ENCODE results near the gene REEP2. TPM values are rescaled to one million over a fixed set of nuclear protein-coding genes. Genes with fewer than 3 reads are reported as not detected.
"Not testable (repeated sequence)": the region's sequence is repeated elsewhere in the genome, so short reads cannot be mapped to it uniquely, and the experiment has no call there.

REEP2 gene, protein sequence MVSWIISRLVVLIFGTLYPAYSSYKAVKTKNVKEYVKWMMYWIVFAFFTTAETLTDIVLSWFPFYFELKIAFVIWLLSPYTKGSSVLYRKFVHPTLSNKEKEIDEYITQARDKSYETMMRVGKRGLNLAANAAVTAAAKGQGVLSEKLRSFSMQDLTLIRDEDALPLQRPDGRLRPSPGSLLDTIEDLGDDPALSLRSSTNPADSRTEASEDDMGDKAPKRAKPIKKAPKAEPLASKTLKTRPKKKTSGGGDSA
- 7.0 TPM for total RNA-seq

DNA sequence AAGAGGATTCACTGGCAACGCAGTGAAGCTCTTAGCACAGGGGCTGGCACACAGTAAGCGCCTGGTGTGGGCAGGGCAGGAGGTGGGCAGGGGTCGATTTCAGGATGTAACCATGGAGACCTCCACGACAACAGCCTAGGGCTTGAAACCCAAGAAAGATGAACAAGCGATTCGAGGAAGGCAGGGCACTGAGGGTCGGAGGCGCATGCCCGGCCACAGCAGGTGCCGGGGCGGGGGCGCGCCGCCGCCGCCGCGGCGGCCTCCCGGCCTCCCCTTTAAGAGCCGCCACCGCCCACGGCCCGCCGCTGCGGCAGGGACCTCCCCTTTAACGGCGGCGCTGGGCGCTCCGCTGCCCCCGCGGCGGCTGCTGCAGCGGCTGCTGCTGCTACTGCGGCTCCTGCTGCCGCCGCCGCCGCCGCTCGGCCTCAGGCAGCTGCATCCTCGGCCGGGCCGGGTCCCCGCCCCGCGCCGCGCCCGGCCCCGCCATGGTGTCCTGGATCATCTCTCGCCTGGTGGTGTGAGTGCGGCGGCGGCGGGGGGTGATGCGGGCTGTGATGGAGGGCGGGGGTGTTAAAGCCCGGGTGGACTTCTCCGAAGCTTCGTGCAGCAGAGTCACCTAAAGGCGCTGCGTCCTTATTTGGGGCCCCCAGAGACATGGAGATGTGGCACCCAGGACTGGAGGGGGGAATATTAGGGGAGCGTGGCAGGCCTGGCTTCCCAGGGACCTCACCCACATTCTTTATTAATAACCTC, at the start of gene REEP2:
REEP2 (plus strand) TSS at position 334 of the 753 bp plus-strand sequence; CDS start at position 486, 152 bp downstream.
- no peak for DNase-seq (ENCODE audit: low spot score)

DNA sequence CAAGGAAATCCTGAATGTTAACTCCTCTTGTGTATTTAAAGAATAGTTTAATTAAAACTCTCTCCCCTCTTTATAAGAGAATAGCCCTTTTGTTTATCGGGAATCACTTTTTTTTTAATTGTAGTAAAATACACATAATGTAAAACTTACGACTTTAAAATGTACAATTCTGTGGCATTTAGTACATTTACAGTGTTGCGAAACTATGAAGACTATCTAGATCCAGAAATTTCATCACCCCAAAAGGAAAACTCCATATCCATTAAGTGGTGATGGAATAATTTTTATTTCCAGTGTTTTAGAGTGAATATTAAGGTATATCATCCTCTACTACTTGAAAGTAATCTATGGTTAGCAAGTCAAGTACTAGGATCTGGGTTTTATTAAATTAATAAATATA, 49.5 kb upstream of the REEP2 start:
- no peak for DNase-seq (ENCODE audit: low spot score)

DNA sequence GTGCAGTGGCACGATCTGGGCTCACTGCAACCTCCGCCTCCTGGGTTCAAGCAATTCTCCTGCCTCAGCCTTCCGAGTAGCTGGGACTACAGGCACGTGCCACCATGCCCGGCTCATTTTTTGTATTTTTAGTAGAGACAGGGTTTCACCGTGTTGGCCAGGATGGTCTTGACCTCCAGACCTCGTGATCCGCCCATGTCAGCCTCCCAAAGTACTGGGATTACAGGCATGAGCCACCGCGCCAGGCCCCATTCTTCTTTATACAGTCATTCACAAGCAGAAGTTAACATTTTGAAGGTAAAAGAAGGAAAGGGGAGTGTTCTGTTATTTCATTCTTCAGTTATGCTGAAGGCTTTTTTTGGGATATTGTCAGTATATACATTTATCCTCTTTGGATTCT, 48.9 kb upstream of the REEP2 start:
- not testable (repeated sequence) for DNase-seq (ENCODE audit: low spot score)

DNA sequence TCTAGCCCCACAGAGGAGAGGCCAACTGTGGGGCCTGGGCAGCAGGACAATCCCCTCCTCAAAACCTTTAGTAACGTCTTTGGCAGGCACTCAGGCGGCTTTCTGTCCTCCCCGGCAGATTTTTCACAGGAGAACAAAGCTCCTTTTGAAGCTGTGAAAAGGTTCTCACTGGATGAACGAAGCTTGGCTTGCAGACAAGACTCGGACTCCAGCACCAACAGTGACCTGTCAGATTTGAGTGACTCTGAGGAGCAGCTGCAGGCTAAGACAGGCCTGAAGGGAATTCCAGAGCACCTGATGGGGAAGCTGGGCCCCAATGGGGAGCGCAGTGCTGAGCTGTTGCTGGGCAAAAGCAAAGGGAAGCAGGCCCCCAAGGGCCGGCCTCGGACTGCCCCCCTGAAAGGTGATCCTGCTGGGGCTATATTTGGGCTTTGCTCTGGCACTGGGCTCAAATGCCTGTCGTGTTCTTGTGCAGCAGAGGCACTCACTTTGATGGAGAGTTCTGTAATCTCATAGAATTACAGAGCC, 46.9 kb upstream of the REEP2 start:
- no peak for DNase-seq (ENCODE audit: low spot score)

DNA sequence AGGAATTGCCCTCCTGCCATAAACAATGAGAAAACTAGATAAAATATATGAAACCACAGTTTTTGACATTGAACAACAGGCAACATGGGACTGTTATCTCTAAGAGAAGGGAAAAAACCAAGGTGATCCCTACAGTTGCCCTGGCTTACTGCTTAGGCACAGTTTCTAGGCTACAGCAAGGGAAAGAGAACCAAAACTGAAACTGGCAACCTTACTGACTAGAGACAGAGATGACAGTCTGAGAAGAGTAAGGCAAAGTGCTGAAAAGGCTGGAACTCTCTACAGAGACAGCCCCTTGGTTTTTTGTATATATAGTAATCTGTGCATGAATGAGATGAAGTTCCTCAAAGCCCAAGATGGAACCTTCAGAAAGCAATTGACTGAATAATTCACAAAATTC, 36.2 kb upstream of the REEP2 start:
- no peak for DNase-seq (ENCODE audit: low spot score)

DNA sequence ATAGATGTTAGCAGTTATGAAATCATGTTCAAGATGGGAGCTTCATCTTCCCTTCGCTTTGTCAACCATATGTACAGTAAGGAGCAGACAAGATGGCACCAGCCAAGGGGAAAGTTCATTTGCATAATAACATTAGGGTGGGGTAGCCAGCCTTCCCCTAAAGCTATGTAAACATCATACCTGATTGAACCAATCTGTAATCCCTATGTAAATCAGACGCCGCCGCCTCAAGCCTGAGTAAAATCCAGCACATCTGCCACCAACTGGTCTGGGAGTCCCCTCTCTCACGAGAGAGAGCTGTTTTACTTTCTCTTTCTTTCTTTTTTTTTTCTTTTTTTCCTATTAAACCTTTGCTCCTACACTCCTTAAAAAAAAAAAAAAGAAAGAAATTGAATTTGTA, 30.8 kb upstream of the REEP2 start:
- DNase-seq (ENCODE audit: low spot score), result no peak

DNA sequence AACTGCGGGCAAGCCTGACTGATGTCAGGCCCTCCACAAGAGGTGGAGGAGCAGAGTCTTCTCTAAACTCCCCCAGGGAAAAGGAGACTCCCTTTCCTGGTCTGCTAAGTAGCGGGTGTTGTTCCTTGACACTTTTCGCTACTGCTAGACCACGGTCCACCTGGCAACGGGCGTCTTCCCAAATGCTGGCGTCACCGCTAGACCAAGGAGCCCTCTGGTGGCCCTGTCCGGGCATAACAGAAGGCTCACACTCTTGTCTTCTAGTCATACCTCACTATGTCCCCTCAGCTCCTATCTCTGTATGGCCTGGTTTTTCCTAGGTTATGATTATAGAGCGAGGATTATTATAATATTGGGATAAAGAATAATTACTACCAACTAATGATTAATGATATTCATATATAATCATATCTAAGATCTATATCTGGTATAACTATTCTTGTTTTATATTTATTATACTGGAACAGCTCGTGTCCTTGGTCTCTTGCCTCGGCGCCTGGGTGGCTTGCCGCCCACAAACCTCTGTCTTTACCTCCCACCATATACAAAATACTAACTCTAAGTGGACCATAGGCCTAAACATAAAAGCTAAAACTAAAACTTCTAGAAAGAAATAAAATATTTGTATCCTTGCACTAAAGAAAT, 27.7 kb upstream of the REEP2 start:
- DNase-seq (ENCODE audit: low spot score), result not testable (repeated sequence)

DNA sequence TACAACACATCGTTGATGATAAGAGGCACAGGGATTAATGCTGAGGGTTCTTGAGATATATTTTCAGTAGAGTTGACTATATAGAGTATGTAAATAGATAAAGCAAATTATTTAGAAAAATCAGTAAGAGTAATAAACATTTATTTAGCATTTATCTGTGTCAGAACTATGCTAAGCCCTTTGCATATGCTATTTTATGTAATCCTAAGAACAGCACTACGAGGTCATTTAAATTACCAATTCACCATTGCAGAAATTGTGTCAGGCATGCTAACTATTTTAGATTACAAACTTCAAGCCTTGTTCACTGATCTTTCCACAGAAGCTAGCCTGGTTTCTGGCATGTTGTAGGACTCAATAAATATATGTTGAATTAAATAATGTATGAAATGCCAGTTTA, 20.4 kb upstream of the REEP2 start:
- no peak for DNase-seq (ENCODE audit: low spot score)

DNA sequence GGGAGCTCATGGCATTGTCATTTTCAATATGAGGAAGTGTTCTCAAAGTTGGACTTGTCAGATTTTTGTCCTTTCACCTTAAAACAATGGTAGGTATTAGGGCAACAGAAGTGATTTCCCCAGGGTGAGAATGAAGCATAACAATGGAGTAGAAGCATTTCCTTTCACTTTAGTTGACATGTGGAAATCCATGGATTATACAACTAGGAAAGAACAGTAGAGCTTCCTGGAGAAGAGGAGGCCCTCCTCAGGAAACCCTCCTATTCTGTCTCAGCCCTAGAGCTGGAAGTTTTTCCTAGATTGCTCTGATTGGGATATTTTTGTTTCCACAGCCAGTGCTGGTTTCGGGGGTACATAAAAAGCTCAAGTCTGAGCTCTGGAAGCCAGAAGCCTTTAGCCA, 13.8 kb upstream of the REEP2 start:
- no peak for DNase-seq (ENCODE audit: low spot score)

DNA sequence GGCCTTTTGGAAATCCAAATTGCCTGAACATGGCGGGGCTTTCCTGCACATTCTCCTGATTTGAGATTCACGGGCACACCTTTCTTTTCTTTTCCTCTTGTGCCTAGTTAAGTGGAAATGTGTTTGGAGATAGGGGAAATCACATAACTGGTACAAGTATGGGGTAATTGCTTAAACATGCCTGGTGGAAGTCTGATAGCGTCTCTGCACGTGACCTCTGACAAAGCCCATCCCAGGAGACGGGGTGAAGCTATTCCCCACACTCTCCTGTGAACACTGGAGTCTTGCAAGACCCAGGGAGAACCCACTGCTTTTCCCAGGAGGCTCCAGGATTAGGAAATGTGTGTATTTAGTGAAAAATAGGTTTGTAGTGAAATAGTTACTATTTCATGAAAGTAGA, 2.9 kb upstream of the REEP2 start:
- no peak for DNase-seq (ENCODE audit: low spot score)

DNA sequence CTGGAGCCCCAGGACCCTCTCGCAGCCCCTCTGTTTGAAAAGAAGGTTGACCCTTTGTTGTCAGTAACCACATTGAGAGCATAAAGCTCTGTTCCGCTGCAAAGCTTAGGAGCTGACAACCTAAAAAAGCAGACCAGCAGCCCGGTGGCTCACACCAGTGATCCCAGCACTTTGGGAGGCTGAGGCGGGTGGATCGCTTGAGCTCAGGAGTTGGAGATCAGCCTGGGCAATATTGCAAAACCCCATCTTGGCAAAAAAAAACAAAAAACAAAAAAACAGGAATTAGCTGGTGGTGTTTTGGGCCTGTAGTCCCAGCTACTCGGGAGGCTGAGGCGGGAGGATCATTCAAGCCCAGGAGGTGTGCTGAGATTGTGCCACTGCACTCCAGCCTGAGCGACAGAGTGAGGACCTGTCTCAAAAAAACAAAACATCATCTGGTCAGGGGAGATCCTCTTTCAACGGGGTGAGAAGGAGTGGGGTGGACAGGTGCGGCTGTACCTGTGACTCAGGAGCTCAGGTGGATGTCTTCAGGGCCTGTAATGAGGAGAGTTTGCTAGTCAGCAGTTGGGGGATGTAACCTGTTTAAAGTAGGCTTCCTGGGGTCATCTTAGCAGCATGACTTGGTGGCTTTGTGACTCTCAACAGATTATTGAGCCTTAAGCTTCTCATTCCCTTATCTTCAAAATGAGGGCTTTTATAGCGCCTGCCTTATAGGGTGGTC, 694 bp upstream of the REEP2 start:
- no peak for DNase-seq (ENCODE audit: low spot score)

DNA sequence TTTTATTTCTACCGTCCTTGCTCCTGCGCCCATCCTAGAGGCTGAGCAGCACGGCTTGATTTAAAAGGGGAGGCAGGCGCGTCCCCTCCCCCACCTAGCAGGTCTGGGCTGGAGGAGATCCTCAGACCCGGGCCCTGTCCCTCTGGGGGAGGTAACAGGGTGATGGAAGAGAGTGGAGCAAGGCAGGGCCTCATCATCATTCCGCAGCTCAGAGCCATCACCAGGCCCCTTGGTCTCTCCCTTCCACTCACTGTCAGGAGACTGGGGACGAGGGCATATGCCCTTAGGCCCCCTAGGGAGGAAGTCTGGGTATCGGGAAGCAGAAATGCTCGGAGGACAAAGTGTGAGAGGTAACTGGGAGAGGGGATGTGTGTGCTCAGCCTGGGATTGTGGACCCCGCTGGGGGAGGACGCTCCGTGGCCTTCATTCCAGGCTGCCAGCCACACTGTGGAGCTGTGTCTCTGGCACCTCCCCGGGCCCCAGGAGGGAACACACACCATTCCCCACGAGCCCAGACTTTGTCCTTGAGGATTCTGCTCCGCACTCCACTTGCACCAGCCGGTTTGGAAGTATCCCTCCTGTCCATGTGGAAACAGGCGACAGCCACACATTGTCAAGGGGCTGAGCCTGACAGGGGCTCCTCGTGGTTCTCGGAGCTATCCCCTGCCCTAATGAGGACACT, 761 bp downstream of the REEP2 start:
- DNase-seq (ENCODE audit: low spot score), result no peak

DNA sequence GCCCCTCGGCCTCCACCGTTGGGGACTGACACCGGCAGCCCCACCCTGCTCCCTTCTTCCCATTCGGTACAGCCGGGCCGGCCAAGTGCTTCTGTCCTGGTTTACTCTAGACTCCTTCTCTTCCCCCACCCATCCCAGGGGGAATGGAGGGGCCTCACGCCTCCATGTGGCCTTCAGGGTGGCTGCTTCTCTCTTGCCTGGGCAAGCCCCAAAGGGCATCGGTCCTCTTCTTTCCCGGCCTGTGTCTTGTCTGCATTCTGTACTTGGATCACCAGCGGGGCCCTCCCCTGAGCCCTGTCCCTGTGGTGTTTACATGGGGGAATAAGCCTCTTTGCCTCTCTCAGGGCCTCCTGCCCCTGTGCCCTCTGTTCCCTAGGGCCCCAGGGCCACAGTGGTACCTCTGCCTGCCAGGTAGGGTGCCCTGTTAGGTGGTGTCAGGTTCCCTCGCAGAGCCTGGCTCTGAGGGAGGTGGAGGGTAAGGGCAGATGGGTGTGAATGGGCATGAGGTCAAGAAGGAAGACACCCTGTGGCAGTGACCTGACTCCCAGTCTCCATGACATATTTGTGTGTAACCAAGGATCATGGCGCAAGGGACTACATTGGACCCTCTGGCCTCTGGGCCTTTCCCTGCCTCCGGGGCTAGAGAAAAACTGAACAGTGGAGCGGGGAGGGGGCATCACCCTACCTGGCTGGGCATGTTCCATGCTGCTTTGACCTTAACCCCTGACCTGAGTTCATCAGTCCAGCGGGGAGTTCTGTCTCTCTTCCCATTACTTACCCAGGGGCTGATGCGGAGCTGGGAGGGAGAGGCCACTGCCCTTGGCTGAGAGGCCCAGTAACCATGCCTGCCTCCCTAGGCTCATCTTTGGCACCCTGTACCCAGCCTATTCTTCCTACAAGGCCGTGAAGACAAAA, 1.6 kb downstream of the REEP2 start:
- no peak for DNase-seq (ENCODE audit: low spot score)

DNA sequence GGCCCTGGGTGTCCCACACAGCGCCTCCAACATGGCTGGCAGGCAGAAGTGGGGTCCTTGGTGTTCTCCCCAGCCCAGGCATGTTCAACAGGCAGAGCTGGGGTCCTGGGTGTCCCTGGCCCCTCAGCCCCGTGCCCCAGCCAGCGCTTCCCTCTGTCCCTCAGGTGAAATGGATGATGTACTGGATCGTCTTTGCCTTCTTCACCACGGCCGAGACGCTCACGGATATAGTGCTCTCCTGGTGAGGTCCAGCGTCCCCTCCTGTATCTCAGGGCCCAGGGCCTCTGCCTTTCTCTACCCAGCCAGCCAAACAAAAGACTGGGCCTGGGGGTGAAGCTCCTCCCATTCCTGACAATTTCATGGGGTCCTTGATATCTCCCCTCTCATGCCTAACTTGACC, 2.4 kb downstream of the REEP2 start:
- DNase-seq (ENCODE audit: low spot score), result no peak

DNA sequence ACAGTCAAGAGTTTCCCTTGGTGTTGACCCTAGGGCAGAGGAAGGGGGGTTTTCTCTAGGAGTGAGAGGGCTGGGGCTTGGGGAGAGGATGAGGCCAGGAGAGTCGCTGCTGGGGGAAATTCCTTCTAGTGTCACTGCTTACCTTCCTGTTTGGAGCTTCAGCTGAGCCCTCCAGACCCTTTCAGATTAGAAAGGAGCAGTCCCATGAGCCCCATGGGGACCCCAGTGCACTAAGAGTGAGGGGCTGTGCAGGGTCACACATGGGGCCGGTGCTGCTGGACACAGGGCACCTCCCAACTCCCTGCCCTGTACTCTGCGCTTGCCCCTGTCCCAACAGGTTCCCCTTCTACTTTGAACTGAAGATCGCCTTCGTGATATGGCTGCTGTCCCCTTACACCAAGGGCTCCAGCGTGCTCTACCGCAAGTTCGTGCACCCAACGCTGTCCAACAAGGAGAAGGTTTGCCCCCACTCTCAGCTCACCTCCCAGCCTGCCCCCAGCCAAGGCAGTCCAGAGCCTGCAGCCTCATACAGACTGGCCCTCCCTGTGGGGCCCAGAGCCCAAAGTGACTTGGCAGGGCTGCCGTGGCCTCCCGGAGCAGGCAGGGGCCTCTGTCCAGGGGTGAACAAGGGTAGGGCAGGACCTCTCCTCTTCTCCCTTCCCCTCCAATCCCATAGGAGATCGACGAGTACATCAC, 5.4 kb downstream of the REEP2 start:
- no peak for DNase-seq (ENCODE audit: low spot score)

DNA sequence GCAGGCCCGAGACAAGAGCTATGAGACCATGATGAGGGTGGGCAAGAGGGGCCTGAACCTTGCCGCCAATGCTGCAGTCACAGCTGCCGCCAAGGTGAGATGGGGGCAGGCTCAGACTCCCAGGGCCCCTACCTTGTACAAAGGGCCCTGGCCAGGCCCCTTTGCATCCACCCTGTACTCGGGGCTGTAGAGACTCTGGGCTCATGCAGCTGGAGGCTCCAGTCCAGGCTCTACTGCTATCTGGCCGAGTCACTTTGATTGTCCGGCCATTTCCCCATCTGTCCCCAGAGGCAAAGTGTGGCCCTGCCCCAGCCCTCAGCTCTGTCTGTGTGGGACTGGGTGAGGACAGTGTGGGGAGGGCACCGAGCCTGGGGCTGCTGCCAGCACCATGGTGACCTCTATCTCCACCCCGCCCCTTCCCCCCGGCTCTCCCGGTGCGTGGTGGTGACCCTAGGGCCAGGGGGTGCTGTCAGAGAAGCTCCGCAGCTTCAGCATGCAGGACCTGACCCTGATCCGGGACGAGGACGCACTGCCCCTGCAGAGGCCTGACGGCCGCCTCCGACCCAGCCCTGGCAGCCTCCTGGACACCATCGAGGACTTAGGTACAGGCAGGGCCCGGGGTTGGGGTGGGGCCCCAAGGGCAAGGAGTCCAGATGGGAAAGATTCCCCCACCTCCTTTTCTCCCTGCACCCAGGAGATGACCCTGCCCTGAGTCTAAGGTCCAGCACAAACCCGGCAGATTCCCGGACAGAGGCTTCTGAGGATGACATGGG, 6.1 kb downstream of the REEP2 start:
- DNase-seq (ENCODE audit: low spot score), result no peak

DNA sequence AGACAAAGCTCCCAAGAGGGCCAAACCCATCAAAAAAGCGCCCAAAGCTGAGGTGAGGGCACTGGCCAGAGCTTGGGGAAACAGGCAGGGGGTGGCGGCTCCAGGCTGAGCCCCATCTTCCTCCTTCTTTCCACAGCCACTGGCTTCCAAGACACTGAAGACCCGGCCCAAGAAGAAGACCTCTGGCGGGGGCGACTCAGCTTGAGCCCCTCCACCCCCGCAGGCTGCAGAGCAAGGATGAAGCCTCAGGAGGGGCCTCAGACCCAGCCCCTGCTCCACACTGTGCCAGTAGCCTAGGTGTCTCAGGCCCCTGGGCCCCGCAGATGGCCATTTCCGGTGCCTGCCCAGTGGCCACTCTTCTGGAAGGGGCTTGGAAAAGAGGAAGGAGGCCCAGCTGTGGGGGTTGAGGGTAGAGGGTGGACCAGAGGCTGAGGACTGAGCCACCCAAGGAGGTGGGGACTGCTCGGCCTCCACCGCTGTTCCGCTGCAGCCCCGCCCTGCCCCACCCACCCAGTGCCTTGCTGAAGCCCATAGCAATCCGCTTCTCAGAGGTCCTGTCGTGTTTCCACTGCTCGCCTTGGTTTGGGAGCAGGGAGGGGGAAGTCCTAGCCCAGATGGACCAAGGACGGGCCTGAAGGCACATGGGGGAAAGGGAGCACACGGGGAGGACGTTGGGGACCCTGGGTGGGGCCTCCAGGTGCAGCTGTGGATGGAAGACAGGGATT, 6.9 kb downstream of the REEP2 start:
- DNase-seq (ENCODE audit: low spot score), result no peak

DNA sequence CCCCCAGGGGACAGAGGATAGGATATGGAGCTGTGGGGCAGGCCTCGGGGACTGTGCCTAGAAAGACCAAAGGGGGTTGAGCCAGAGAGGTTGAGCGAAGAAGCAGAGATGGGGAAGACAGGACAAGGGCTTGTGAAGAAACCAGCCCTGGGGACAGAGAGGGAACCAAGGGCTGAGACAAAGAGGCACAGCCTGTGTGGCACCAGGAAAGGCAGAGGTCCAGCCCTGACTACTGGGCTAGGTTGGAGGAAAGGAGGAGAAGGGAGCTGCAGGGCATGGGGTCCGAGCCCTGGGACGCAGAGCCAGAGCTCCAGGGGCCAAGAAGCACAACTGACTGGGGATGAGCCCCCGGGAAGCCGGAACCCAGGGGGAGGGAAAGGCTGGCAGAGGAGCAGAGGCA, 9.2 kb downstream of the REEP2 start:
- DNase-seq (ENCODE audit: low spot score), result no peak

Measured in ureter (tissue), 1 donor.